Heart right ventricle (tissue), 16 donors: ENCODE results near the gene TMEM258. TPM values are rescaled to one million over a fixed set of nuclear protein-coding genes. Genes with fewer than 3 reads are reported as not detected.

Source experiments
- ATAC-seq, 8 donors: fragments of 200-7000 bp; cut with Tn5 transposase; one replicate each; pipeline ENCODE4 v1.9.1; 2020; ENCODE audit warnings: mild to moderate bottlenecking in 8 of 8, moderate library complexity in 8 of 8, moderate number of reproducible peaks in 1 of 8
- DNase-seq, 2 donors: peaks; one replicate each; pipeline ENCODE4 v3.0.0-alpha.2; 2020
- H3K27ac ChIP-seq, 10 donors: fragments of 200-600 bp; sonication (generic) in 2 of 10; one replicate each; pipeline versions ENCODE4 v1.5.0 to v1.8.0; 2020 to 2022; ENCODE audit warnings: mild to moderate bottlenecking in 3 of 10
- H3K27me3 ChIP-seq, 7 donors: fragments of 200-600 bp; one replicate each; pipeline ENCODE4 v1.8.0; 2021 to 2022; ENCODE audit warnings: mild to moderate bottlenecking in 2 of 7
- H3K36me3 ChIP-seq, 9 donors: fragments of 200-600 bp; sonication (generic) in 1 of 9; one replicate each; pipeline versions ENCODE4 v1.5.0 to v1.8.0; 2020 to 2022; ENCODE audit warnings: mild to moderate bottlenecking in 2 of 9
- H3K4me1 ChIP-seq, 9 donors: fragments of 200-600 bp; sonication (generic) in 1 of 9; one replicate each; pipeline versions ENCODE4 v1.5.0 to v1.8.0; 2020 to 2022; ENCODE audit warnings: mild to moderate bottlenecking in 4 of 9
- H3K4me3 ChIP-seq, 10 donors: fragments of 200-600 bp; sonication (generic) in 2 of 10; one replicate each; pipeline versions ENCODE4 v1.5.0 to v1.8.0; 2020 to 2022; ENCODE audit warnings: mild to moderate bottlenecking in 7 of 10, moderate library complexity in 2 of 10
- H3K9me3 ChIP-seq, 11 donors: fragments of 200-600 bp in 10 of 11; sonication (generic) in 2 of 11; one replicate each; pipeline versions ENCODE4 v1.5.0 to v1.8.0; 2013 to 2022; ENCODE audit warnings: mild to moderate bottlenecking in 2 of 11, control low read depth in 1 of 11, moderate library complexity in 1 of 11
- WGBS, 2 donors: extraction: QIAGEN DNeasy Blood & Tissue Kit; methylation state at CpG; one replicate each; pipeline ENCODE4 v1.1.7; 2013; ENCODE audit warnings: inconsistent platforms in 1 of 2; 5-methylcytosine and 5-hydroxymethylcytosine counted together
- intact Hi-C, 10 donors: fragments of 100-400 bp; cut with DNase I; formaldehyde crosslinking; loops; one replicate each; pipeline versions ENCODE4 v1.11.1 to v1.14.2; 2022
- polyA plus RNA-seq, 2 donors: library from polyadenylated mRNA; stranded (reverse); fragments of 200-250 nt; gene quantifications; one replicate each; pipeline ENCODE4 v1.2.3, GENCODE V29; 2013
- total RNA-seq, 10 donors: library from RNA; stranded (reverse); fragmentation: NEBNext Ultra II Directional in 3 of 10; extraction: Animal tissue kit (Norgen Biotek cat#: 25700) in 3 of 10; gene quantifications; one replicate each; pipeline versions ENCODE4 v1.2.1 to v1.2.4, GENCODE V29; 2021 to 2023
- TF ChIP-seq, protein P1 (sequence below), 9 donors: fragments of 200-600 bp; sonication (generic) in 2 of 9; IDR thresholded peaks; one replicate each; pipeline versions ENCODE4 v1.5.0 to v1.8.0; 2021 to 2022; ENCODE audit warnings: antibody characterized with exemption in 9 of 9, mild to moderate bottlenecking in 5 of 9, moderate library complexity in 1 of 9
- donor health status: Arrhythmogenic right ventricular cardiomyopathy.
- donor health status: ischemic (EF 13 %, LVEDD 7.1; RV severe dilation, severe dysfunction).
- donor health status: healthy with polysubstance abuse.
- donor health status: DM: no; HTN: yes; CAD: no.
- donor health status: DM: no; HTN: no; CAD: no.
- donor health status: ischemic (EF 25% LVEDD 6.9; RV normal size, moderate dysfunction).
- donor health status: ischemic (EF 25% LVEDD 5.7; RV mildly dilated, moderate dysfunction).
- donor health status: healthy.
- donor health status: DM: yes; HTN: yes; CAD: no.
- donor health status: Ischemic cardiomyopathy.
- donor health status: ischemic (EF 35%, LVEDD 5.7; RV mildly dilated, moderate dysfunction).
- donor health status: nonischemic (EF 11% LVEDD 7.7; RV severe dilation, severe dysfunction).
- donor health status: DM: yes; HTN: yes; CAD: no.
- donor health status: PGD.
- donor health status: ischemic (EF 29% LVEDD 5.4; RV normal size, mild dysfunction).
- donor health status: nonischemic (EF 23%, LVEDD 6.1; RV moderate dilation, normal function).

TMEM258 gene
- total and polyA plus RNA-seq, 12 donors = 80.7 to 273 (median 109) TPM

GRCh38 chr11:61769169-61769920 is 23.1 kb downstream of the TMEM258 start:
- intact Hi-C loops = no loop called here

GRCh38 chr11:61768376-61769076 is 23.9 kb downstream of the TMEM258 start:
- no peak for ATAC-seq
- H3K27ac ChIP-seq = no peak overlapping the region
- intact Hi-C loops = no loop called here
- peaks cover 0 to 6% (median 0%) of the 10 kb centered on the region in 7 donors for H3K27me3 ChIP-seq
- H3K36me3 ChIP-seq = no peaks in the 10 kb centered on the region
- no peaks in the 10 kb centered on the region for H3K9me3 ChIP-seq
- WGBS, 2 donors = 76 to 78% methylated on average over 11 of the region's 11 CpGs
- TF ChIP-seq, protein P1, sequence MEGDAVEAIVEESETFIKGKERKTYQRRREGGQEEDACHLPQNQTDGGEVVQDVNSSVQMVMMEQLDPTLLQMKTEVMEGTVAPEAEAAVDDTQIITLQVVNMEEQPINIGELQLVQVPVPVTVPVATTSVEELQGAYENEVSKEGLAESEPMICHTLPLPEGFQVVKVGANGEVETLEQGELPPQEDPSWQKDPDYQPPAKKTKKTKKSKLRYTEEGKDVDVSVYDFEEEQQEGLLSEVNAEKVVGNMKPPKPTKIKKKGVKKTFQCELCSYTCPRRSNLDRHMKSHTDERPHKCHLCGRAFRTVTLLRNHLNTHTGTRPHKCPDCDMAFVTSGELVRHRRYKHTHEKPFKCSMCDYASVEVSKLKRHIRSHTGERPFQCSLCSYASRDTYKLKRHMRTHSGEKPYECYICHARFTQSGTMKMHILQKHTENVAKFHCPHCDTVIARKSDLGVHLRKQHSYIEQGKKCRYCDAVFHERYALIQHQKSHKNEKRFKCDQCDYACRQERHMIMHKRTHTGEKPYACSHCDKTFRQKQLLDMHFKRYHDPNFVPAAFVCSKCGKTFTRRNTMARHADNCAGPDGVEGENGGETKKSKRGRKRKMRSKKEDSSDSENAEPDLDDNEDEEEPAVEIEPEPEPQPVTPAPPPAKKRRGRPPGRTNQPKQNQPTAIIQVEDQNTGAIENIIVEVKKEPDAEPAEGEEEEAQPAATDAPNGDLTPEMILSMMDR (IDR thresholded peaks at IDR 0.05) = no peak
- H3K4me1 ChIP-seq = peaks cover 0 to 8% (median 0%) of the 10 kb centered on the region in 9 donors
- H3K4me3 ChIP-seq = no peak overlapping the region
- DNase-seq = no peak

More at GRCh38 chr11:61769169-61769920, 23.1 kb downstream of the TMEM258 start:
- Histone ChIP-seq H3K9me3 (no peaks in the 10 kb centered on the region), H3K4me3 (no peak overlapping the region), H3K4me1 (peaks cover 0 to 8% (median 0%) of the 10 kb centered on the region in 9 donors), H3K27ac (no peak overlapping the region), H3K36me3 (no peaks in the 10 kb centered on the region), H3K27me3 (peaks cover 0 to 3% (median 0%) of the 10 kb centered on the region in 7 donors)
- DNase-seq (no peak), ATAC-seq (no peak)
- 65 to 67% methylated on average over 33 of the region's 33 CpGs for WGBS, 2 donors
- TF ChIP-seq, protein P1 (IDR thresholded peaks at IDR 0.05) = no peak

- TF ChIP-seq, protein P1 (IDR thresholded peaks at IDR 0.05) = no peak
- no peak overlapping the region for H3K4me3 ChIP-seq
- no peak for DNase-seq
- H3K9me3 ChIP-seq = no peaks in the 10 kb centered on the region
- ATAC-seq = no peak
- no peak overlapping the region for H3K27ac ChIP-seq
- WGBS, 2 donors = 74 to 81% methylated on average over 13 of the region's 13 CpGs
- H3K4me1 ChIP-seq = no peaks in the 10 kb centered on the region
- intact Hi-C loops = no loop called here
- no peaks in the 10 kb centered on the region for H3K36me3 ChIP-seq
- H3K27me3 ChIP-seq = peaks cover 0 to 21% (median 3%) of the 10 kb centered on the region in 7 donors
Observed at GRCh38 chr11:61766353-61766841, 26.0 kb downstream of the TMEM258 start.

DNA sequence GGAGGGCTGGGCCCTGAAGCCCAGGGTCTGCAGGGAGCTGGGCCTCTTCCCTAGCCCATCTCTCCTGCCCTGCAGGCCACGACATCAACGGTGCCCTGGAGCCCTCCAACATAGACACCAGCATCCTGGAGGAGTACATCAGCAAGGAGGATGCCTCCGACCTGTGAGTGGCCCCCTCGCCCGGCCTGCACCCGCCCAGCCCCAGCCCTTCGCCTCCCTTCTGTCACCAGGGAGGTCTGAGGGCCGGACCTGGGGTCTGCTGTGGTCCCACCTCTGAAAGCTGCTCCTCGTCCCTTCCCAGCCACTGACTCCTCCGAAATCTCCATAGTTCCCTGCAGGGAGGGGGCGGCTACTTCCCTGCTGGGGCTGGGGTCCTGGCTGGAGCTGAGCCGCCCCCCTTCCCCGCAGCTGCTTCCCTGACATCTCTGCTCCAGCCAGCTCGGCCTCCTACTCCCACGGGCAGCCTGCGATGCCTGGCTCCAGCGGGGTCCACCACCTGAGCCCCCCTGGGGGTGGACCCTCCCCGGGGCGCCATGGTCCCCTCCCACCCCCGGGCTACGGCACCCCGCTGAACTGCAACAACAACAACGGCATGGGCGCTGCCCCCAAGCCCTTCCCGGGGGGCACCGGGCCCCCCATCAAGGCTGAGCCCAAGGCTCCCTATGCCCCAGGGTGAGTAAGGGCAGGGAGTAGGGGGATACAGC is 26.7 kb downstream of the TMEM258 start:
- ATAC-seq = peak in 1 of 8 donors; percentile 6
- 82 to 86% methylated on average over 26 of the region's 26 CpGs for WGBS, 2 donors
- H3K4me1 ChIP-seq = no peaks in the 10 kb centered on the region
- TF ChIP-seq, protein P1 (IDR thresholded peaks at IDR 0.05) = no peak
- H3K9me3 ChIP-seq = no peaks in the 10 kb centered on the region
- H3K4me3 ChIP-seq = no peak overlapping the region
- H3K27ac ChIP-seq = no peak overlapping the region
- intact Hi-C loops = no loop called here
- H3K27me3 ChIP-seq = peaks cover 0 to 21% (median 3%) of the 10 kb centered on the region in 7 donors
- H3K36me3 ChIP-seq = no peaks in the 10 kb centered on the region
- no peak for DNase-seq
